ENCODE data around the gene GPBP1L1. TPM values are rescaled to one million over a fixed set of nuclear protein-coding genes. Genes with fewer than 3 reads are reported as not detected.

Gene GPBP1L1
- polyA plus RNA-seq, 1 of the 3 experiments (the other 2 are of a cell fraction) = 28.5 TPM

- TF ChIP-seq RXRA (IDR thresholded peaks at IDR 0.05; ENCODE audit: borderline replicate concordance, low read depth) (no peak), CTCF (IDR thresholded peaks at IDR 0.05) (no peak), TEAD4 (IDR thresholded peaks at IDR 0.05; ENCODE audit: borderline replicate concordance, insufficient read depth) (no peak), REST (IDR thresholded peaks at IDR 0.05; ENCODE audit: low read depth, low read length) (no peak), SMC3 (IDR thresholded peaks at IDR 0.05; ENCODE audit: low read depth, low read length) (no peak), SIN3A (IDR thresholded peaks at IDR 0.05; ENCODE audit: borderline replicate concordance, low read depth, low read length) (no peak), YY1 (IDR thresholded peaks at IDR 0.05; ENCODE audit: low read depth) (no peak), RCOR1 (IDR thresholded peaks at IDR 0.05; ENCODE audit: low read length) (no peak), IRF3 (IDR thresholded peaks at IDR 0.05; ENCODE audit: low read depth, low read length) (no peak), EP300 (IDR thresholded peaks at IDR 0.05; ENCODE audit: borderline replicate concordance in 1 of 2, low read depth in 1 of 2, low read length in 1 of 2) (no peak), ELF1 (IDR thresholded peaks at IDR 0.05) (no peak), GATA2 (CRISPR knock-in tag; IDR thresholded peaks at IDR 0.05) (no peak), RAD21 (IDR thresholded peaks at IDR 0.05; ENCODE audit: low read length) (no peak), USF2 (IDR thresholded peaks at IDR 0.05; ENCODE audit: borderline replicate concordance, low read depth, low read length) (no peak), GABPA (IDR thresholded peaks at IDR 0.05; ENCODE audit: low read depth) (no peak), MEF2A (IDR thresholded peaks at IDR 0.05; ENCODE audit: borderline replicate concordance, low read depth) (no peak), PBX3 (IDR thresholded peaks at IDR 0.05) (no peak)
Measured at GRCh38 chr1:45647248-45648021, 38.9 kb downstream of the GPBP1L1 start.

More at GRCh38 chr1:45647248-45648021, 38.9 kb downstream of the GPBP1L1 start:
- no peaks in the 10 kb centered on the region for H3K9me2 ChIP-seq
- H3K9ac ChIP-seq = no peak overlapping the region
- H3K4me2 ChIP-seq = no peak overlapping the region
- no peak for DNase-seq
- no peaks in the 10 kb centered on the region for H3K27me3 ChIP-seq (ENCODE audit: insufficient read depth)
- WGBS (ENCODE audit: low lambda C conversion rate) = 87% methylated on average over 8 of the region's 9 CpGs
- ChIA-PET CTCF (interaction anchor here (1.6 kb wide), 1 partner anchor 10 kb away, joined by 4 read pairs; no protein-coding TSS in a partner anchor), POLR2A (no interaction called here)
- no peak overlapping the region for H2AFZ ChIP-seq (ENCODE audit: low read depth)
- H3K27ac ChIP-seq (ENCODE audit: low read depth in 2 of 2, low read length in 1 of 2) = no peak overlapping the region
- peaks cover 47 to 66% of the 10 kb centered on the region in 2 experiments for H3K36me3 ChIP-seq (replicated peaks in 1 of 2; ENCODE audit: control insufficient read depth in 1 of 2, insufficient read depth in 2 of 2, low read length in 1 of 2)
- H3K79me2 ChIP-seq (ENCODE audit: insufficient read depth) = peaks cover 39% of the 10 kb centered on the region
- H3K4me1 ChIP-seq (ENCODE audit: control insufficient read depth in 1 of 2, insufficient read depth in 2 of 2, low read depth in 1 of 2, low read length in 1 of 2) = no peaks in the 10 kb centered on the region
- H3K4me3 ChIP-seq (ENCODE audit: low read depth in 2 of 2, low read length in 1 of 2) = no peak overlapping the region
- no peaks in the 10 kb centered on the region for H3K9me3 ChIP-seq
- peaks cover 7% of the 10 kb centered on the region; the same call in 1 of the 2 replicates for H4K20me1 ChIP-seq (ENCODE audit: insufficient read depth)
- peaks cover 19% of the 10 kb centered on the region for H3F3A ChIP-seq (replicated peaks; ENCODE audit: insufficient read depth)
